ENCODE measurements around the gene LPAR2. TPM values are rescaled to one million over a fixed set of nuclear protein-coding genes. Genes with fewer than 3 reads are reported as not detected.

LPAR2 gene
- polyA plus RNA-seq, 2 of the 4 experiments (the other 2 are of a cell fraction) = 1.5 to 3.8 TPM

- TF ChIP-seq, protein P1, sequence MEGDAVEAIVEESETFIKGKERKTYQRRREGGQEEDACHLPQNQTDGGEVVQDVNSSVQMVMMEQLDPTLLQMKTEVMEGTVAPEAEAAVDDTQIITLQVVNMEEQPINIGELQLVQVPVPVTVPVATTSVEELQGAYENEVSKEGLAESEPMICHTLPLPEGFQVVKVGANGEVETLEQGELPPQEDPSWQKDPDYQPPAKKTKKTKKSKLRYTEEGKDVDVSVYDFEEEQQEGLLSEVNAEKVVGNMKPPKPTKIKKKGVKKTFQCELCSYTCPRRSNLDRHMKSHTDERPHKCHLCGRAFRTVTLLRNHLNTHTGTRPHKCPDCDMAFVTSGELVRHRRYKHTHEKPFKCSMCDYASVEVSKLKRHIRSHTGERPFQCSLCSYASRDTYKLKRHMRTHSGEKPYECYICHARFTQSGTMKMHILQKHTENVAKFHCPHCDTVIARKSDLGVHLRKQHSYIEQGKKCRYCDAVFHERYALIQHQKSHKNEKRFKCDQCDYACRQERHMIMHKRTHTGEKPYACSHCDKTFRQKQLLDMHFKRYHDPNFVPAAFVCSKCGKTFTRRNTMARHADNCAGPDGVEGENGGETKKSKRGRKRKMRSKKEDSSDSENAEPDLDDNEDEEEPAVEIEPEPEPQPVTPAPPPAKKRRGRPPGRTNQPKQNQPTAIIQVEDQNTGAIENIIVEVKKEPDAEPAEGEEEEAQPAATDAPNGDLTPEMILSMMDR (IDR thresholded peaks at IDR 0.05) = 0 out of 3 replicates have a peak, but pooled peaks have one; percentile 11
- no peak for TF ChIP-seq CHD4 (IDR thresholded peaks at IDR 0.05; ENCODE audit: borderline replicate concordance)
- no peak for TF ChIP-seq RNF2 (IDR thresholded peaks at IDR 0.05; ENCODE audit: borderline replicate concordance, low read depth)
- TF ChIP-seq MAZ (IDR thresholded peaks at IDR 0.05; ENCODE audit: borderline replicate concordance, low read depth, low read length) = no peak
- no peak for TF ChIP-seq HOXB5 (CRISPR knock-in tag; IDR thresholded peaks at IDR 0.05)
- no peak for TF ChIP-seq RARB (CRISPR knock-in tag; IDR thresholded peaks at IDR 0.05)
- TF ChIP-seq RAD21 (conservative IDR thresholded peaks at IDR 0.05 in 1 of 2, IDR thresholded peaks at IDR 0.05 in 1 of 2) = no peak
- no peak for TF ChIP-seq GATA3 (IDR thresholded peaks at IDR 0.05; ENCODE audit: borderline replicate concordance)
- TF ChIP-seq CBX2 (IDR thresholded peaks at IDR 0.05; ENCODE audit: borderline replicate concordance, low read depth) = no peak
- TF ChIP-seq ATOH8 (CRISPR knock-in tag; IDR thresholded peaks at IDR 0.05; ENCODE audit: low read depth) = no peak
- TF ChIP-seq, protein P2, sequence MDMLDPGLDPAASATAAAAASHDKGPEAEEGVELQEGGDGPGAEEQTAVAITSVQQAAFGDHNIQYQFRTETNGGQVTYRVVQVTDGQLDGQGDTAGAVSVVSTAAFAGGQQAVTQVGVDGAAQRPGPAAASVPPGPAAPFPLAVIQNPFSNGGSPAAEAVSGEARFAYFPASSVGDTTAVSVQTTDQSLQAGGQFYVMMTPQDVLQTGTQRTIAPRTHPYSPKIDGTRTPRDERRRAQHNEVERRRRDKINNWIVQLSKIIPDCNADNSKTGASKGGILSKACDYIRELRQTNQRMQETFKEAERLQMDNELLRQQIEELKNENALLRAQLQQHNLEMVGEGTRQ (IDR thresholded peaks at IDR 0.05) = no peak
- no peak for TF ChIP-seq HEYL (CRISPR knock-in tag; IDR thresholded peaks at IDR 0.05)
- TF ChIP-seq HOXA7 (CRISPR knock-in tag; IDR thresholded peaks at IDR 0.05) = no peak
- no peak for TF ChIP-seq SMC3 (IDR thresholded peaks at IDR 0.05)
- no peak for TF ChIP-seq FOSB (CRISPR knock-in tag; IDR thresholded peaks at IDR 0.05)
- TF ChIP-seq JUNB (IDR thresholded peaks at IDR 0.05) = no peak
- no peak for TF ChIP-seq FOXS1 (CRISPR knock-in tag; IDR thresholded peaks at IDR 0.05)
- no peak for TF ChIP-seq RFX5 (IDR thresholded peaks at IDR 0.05)
- TF ChIP-seq, protein P3, sequence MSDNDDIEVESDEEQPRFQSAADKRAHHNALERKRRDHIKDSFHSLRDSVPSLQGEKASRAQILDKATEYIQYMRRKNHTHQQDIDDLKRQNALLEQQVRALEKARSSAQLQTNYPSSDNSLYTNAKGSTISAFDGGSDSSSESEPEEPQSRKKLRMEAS (IDR thresholded peaks at IDR 0.05) = peak; percentile 44
- no peak for TF ChIP-seq BHLHE40 (IDR thresholded peaks at IDR 0.05; ENCODE audit: low read depth, low read length)
- TF ChIP-seq KDM1A (IDR thresholded peaks at IDR 0.05; ENCODE audit: low read depth) = no peak
- no peak for TF ChIP-seq PBX3 (IDR thresholded peaks at IDR 0.05)
- no peak for TF ChIP-seq ZFP36 (IDR thresholded peaks at IDR 0.05; ENCODE audit: borderline replicate concordance, partially characterized antibody)
- TF ChIP-seq MYC (IDR thresholded peaks at IDR 0.05; ENCODE audit: borderline replicate concordance, low read length) = no peak
- TF ChIP-seq KDM5A (IDR thresholded peaks at IDR 0.05) = 0 out of 2 replicates have a peak, but pooled peaks have one; percentile 24
- no peak for TF ChIP-seq POLR2AphosphoS2 (conservative IDR thresholded peaks at IDR 0.05; ENCODE audit: low read length)
- TF ChIP-seq, protein P4, sequence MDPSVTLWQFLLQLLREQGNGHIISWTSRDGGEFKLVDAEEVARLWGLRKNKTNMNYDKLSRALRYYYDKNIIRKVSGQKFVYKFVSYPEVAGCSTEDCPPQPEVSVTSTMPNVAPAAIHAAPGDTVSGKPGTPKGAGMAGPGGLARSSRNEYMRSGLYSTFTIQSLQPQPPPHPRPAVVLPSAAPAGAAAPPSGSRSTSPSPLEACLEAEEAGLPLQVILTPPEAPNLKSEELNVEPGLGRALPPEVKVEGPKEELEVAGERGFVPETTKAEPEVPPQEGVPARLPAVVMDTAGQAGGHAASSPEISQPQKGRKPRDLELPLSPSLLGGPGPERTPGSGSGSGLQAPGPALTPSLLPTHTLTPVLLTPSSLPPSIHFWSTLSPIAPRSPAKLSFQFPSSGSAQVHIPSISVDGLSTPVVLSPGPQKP (IDR thresholded peaks at IDR 0.05; ENCODE audit: low read depth, low read length) = no peak
- peak; percentile 16; the same call in 1 of the 2 replicates for TF ChIP-seq TP53 (CRISPR knock-in tag; IDR thresholded peaks at IDR 0.05)
- TF ChIP-seq, protein P5, sequence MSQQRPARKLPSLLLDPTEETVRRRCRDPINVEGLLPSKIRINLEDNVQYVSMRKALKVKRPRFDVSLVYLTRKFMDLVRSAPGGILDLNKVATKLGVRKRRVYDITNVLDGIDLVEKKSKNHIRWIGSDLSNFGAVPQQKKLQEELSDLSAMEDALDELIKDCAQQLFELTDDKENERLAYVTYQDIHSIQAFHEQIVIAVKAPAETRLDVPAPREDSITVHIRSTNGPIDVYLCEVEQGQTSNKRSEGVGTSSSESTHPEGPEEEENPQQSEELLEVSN (IDR thresholded peaks at IDR 0.05; ENCODE audit: borderline replicate concordance, low read depth) = no peak
- no peak for TF ChIP-seq NFE2L2 (conservative IDR thresholded peaks at IDR 0.05; ENCODE audit: low read length)
- TF ChIP-seq CBX8 (IDR thresholded peaks at IDR 0.05) = no peak
- no peak for TF ChIP-seq FOSL2 (IDR thresholded peaks at IDR 0.05)
- TF ChIP-seq FOSL2 (CRISPR knock-in tag; IDR thresholded peaks at IDR 0.05) = no peak
- TF ChIP-seq HDAC2 (IDR thresholded peaks at IDR 0.05) = no peak
- TF ChIP-seq, protein P6, sequence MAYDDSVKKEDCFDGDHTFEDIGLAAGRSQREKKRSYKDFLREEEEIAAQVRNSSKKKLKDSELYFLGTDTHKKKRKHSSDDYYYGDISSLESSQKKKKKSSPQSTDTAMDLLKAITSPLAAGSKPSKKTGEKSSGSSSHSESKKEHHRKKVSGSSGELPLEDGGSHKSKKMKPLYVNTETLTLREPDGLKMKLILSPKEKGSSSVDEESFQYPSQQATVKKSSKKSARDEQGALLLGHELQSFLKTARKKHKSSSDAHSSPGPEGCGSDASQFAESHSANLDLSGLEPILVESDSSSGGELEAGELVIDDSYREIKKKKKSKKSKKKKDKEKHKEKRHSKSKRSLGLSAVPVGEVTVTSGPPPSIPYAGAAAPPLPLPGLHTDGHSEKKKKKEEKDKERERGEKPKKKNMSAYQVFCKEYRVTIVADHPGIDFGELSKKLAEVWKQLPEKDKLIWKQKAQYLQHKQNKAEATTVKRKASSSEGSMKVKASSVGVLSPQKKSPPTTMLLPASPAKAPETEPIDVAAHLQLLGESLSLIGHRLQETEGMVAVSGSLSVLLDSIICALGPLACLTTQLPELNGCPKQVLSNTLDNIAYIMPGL (CRISPR knock-in tag; IDR thresholded peaks at IDR 0.05; ENCODE audit: borderline replicate concordance) = no peak
These were observed 35.5 kb upstream of the LPAR2 start, which contains the start of gene ATP13A1 (continued) for GRCh38 chr19:19663256-19664120.

All from A549 (cell line).